DOHH2 (cell line): ENCODE results near the gene RASA3.

Source experiments
- EZH2phosphoT487 ChIP-seq: fragments of 200-600 bp; sonication (generic); IDR thresholded peaks from 2 replicates; pipeline ENCODE4 v1.6.1; 2017; ENCODE audit warnings: borderline replicate concordance, mild to moderate bottlenecking, antibody characterized with exemption, low read length, moderate library complexity, mixed read lengths
- TF ChIP-seq, protein P1 (sequence below): fragments of 200-600 bp; sonication (generic); IDR thresholded peaks from one replicate; pipeline ENCODE4 v1.5.1; 2014; ENCODE audit warnings: antibody characterized with exemption, mild to moderate bottlenecking, low read depth, low read length; ENCODE audit not compliant: poor library complexity, severe bottlenecking

DNA sequence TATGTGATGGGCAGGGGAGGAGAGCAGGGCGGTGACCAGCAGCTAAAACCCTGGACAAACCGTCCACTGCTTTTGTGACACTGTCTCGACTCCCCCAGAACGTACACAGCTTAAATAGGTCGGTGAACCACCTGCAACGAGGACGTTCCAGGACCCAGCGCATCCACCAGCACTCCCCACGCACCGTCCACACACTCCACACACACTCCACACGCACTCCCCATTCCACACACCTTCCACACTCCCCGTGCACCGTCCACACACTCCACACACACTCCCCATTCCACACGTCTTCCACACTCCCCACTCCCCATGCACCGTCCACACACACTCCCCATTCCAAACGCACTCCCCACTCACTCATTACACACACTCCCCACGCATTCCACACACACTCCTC, 120.3 kb downstream of the RASA3 start:
- no peak for TF ChIP-seq EZH2phosphoT487
- TF ChIP-seq, protein P1, sequence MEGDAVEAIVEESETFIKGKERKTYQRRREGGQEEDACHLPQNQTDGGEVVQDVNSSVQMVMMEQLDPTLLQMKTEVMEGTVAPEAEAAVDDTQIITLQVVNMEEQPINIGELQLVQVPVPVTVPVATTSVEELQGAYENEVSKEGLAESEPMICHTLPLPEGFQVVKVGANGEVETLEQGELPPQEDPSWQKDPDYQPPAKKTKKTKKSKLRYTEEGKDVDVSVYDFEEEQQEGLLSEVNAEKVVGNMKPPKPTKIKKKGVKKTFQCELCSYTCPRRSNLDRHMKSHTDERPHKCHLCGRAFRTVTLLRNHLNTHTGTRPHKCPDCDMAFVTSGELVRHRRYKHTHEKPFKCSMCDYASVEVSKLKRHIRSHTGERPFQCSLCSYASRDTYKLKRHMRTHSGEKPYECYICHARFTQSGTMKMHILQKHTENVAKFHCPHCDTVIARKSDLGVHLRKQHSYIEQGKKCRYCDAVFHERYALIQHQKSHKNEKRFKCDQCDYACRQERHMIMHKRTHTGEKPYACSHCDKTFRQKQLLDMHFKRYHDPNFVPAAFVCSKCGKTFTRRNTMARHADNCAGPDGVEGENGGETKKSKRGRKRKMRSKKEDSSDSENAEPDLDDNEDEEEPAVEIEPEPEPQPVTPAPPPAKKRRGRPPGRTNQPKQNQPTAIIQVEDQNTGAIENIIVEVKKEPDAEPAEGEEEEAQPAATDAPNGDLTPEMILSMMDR: no peak
